Right lobe of liver (tissue), 4 donors: Measurements from ENCODE around the gene KRTCAP2.

Experiments
- CTCF ChIP-seq, 4 donors: fragments of 200-600 bp in 3 of 4; fragments of 450-650 bp in 1 of 4; IDR thresholded peaks; one replicate each; pipeline versions ENCODE4 v1.5.1 to v1.8.0; 2016 to 2022; ENCODE audit warnings: antibody characterized with exemption in 4 of 4, mild to moderate bottlenecking in 2 of 4
- POLR2A ChIP-seq: fragments of 450-650 bp; IDR thresholded peaks from one replicate; pipeline ENCODE4 v1.6.1; 2017; ENCODE audit warnings: antibody characterized with exemption, mild to moderate bottlenecking
- donor health status: DM: no; HTN: no; CAD: no.
- donor health status: DM: no; HTN: no; CAD: no.
- donor health status: DM: no; HTN: yes; CAD: no.

DNA sequence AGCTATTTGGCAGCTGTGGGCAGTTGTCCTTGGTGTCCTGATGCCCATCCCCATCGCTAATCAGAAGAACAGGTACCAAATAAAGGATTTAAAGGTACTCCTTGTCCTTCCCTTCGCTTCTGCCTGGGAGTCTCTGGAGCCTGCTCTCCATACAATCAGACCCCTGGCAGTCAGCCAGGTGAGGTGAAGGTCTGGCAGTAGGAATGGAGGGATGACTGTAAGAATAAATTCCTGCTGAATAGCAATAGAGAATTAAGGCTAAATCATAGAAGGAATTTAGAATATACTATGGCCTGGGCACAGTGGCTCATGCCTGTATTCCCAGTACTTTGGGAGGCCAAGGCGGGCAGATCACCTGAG, 25.4 kb upstream of the KRTCAP2 start:
- TF ChIP-seq CTCF (IDR thresholded peaks at IDR 0.05) (no peak), POLR2A (no peak)
